Endothelial cell of umbilical vein (primary cell): ENCODE data around the gene ROBO2. TPM values are rescaled to one million over a fixed set of nuclear protein-coding genes. Genes with fewer than 3 reads are reported as not detected.

Source experiments
- BruUV-seq: library from RNA; stranded (reverse); fragments of 400-500 nt; replicated peaks from 2 replicates; lab custom pipeline; 2021; lab: Mats Ljungman, UMichigan
- CTCF ChIA-PET: fragments of 300-600, 350-600 bp; sonication (Branson Sonifier 250); formaldehyde crosslinking; loops from one replicate; lab custom pipeline; 2021; ENCODE audit warnings: antibody characterized with exemption, inconsistent platforms; lab: Charles Lee
- POLR2A ChIA-PET: fragments of 300-600, 350-600 bp; sonication (Branson Sonifier 250); formaldehyde crosslinking; loops from one replicate; lab custom pipeline; 2021; ENCODE audit warnings: antibody characterized with exemption, inconsistent platforms; lab: Charles Lee
- DNase-seq: peaks from one replicate; pipeline ENCODE4 v3.0.0-alpha.2; 2011; ENCODE audit warnings: low read depth, low spot score
- FAIRE-seq: peaks from 2 replicates; lab custom pipeline; 2011; peaks lifted over from hg19 to GRCh38; lab: Jason Lieb, UNC
- H2AFZ ChIP-seq: 2 replicates; pipeline ENCODE4 v1.6.0; 2012; ENCODE audit warnings: low read depth, low read length, control low read depth, inconsistent platforms
- H3K27ac ChIP-seq: 2 replicates; pipeline ENCODE4 v1.5.1; 2011; ENCODE audit warnings: low read depth, mild to moderate bottlenecking, control low read depth, low read length, moderate library complexity; ENCODE audit not compliant: insufficient read depth
- H3K27me3 ChIP-seq, 2 experiments: 2 replicates each; pipeline versions ENCODE4 v1.6.0 to v1.6.1; 2011; ENCODE audit warnings: low read length in 2 of 2, mixed read lengths in 1 of 2; ENCODE audit not compliant: control insufficient read depth in 2 of 2, insufficient read depth in 2 of 2
- H3K36me3 ChIP-seq, 2 experiments: 2 replicates in 1 of 2; 3 replicates in 1 of 2; pipeline ENCODE4 v1.5.1; 2011; ENCODE audit warnings: low read length in 2 of 2, mild to moderate bottlenecking in 1 of 2, moderate library complexity in 1 of 2; ENCODE audit not compliant: control insufficient read depth in 2 of 2, insufficient read depth in 2 of 2; ENCODE audit errors: extremely low read depth in 1 of 2
- H3K4me1 ChIP-seq: 3 replicates; pipeline ENCODE4 v1.5.1; 2011; ENCODE audit warnings: mild to moderate bottlenecking, low read length; ENCODE audit not compliant: control insufficient read depth, insufficient read depth; ENCODE audit errors: extremely low read depth
- H3K4me2 ChIP-seq: 2 replicates; pipeline ENCODE4 v1.6.1; 2011; ENCODE audit warnings: low read length, control low read depth, mixed read lengths; ENCODE audit not compliant: insufficient read depth
- H3K4me3 ChIP-seq, 3 experiments: fragments of 200-600 bp in 1 of 3; sonication (generic), shearing (Covaris generic) in 1 of 3; replicated peaks in 1 of 3; 2 replicates each; pipeline ENCODE4 v1.5.1; 2011 to 2016; ENCODE audit warnings: control low read depth in 3 of 3, low read length in 3 of 3, mild to moderate bottlenecking in 2 of 3, inconsistent platforms in 1 of 3, low read depth in 1 of 3, moderate library complexity in 1 of 3; ENCODE audit not compliant: insufficient read depth in 1 of 3
- H3K79me2 ChIP-seq: 2 replicates; pipeline ENCODE4 v1.6.0; 2012; ENCODE audit warnings: low read length, inconsistent platforms; ENCODE audit not compliant: control insufficient read depth, insufficient read depth
- H3K9ac ChIP-seq: replicated peaks from 2 replicates; pipeline ENCODE3; 2011; ENCODE audit warnings: low read length, control low read depth; ENCODE audit not compliant: insufficient read depth; ENCODE audit errors: extremely low read depth
- H3K9me1 ChIP-seq: replicated peaks from 3 replicates; pipeline ENCODE4 v1.6.0; 2011; ENCODE audit warnings: mild to moderate bottlenecking, low read length; ENCODE audit not compliant: control insufficient read depth, insufficient read depth; ENCODE audit errors: extremely low read depth
- H3K9me3 ChIP-seq: replicated peaks from 2 replicates; pipeline ENCODE4 v1.5.1; 2012; ENCODE audit warnings: low read length, inconsistent platforms; ENCODE audit not compliant: control insufficient read depth, insufficient read depth
- H4K20me1 ChIP-seq: replicated peaks from 2 replicates; pipeline ENCODE3; 2011; ENCODE audit warnings: mild to moderate bottlenecking, low read length; ENCODE audit not compliant: control insufficient read depth, insufficient read depth; ENCODE audit errors: extremely low read depth
- EZH2 ChIP-seq: IDR thresholded peaks from 2 replicates; pipeline ENCODE4 v1.6.1; 2012; ENCODE audit warnings: borderline replicate concordance, low read depth, mild to moderate bottlenecking, moderate library complexity, low read length, inconsistent platforms; ENCODE audit not compliant: severe bottlenecking
- FOS ChIP-seq: IDR thresholded peaks from 2 replicates; pipeline ENCODE4 v1.6.1; 2011; ENCODE audit warnings: mild to moderate bottlenecking, low read length, moderate library complexity, borderline replicate concordance; ENCODE audit not compliant: insufficient read depth
- GATA2 ChIP-seq: IDR thresholded peaks from 2 replicates; pipeline ENCODE4 v1.7.0; 2011; ENCODE audit warnings: low read depth, mild to moderate bottlenecking, moderate library complexity, mixed read lengths, low read length; ENCODE audit not compliant: insufficient read length, insufficient read depth
- JUN ChIP-seq: IDR thresholded peaks from 2 replicates; pipeline ENCODE4 v1.6.1; 2011; ENCODE audit warnings: borderline replicate concordance, low read depth; ENCODE audit not compliant: insufficient read length, insufficient read depth
- MYC ChIP-seq: IDR thresholded peaks from one replicate; pipeline ENCODE4 v1.6.1; 2011; ENCODE audit warnings: mild to moderate bottlenecking, low read depth, low read length
- POLR2A ChIP-seq: IDR thresholded peaks from 2 replicates; pipeline ENCODE4 v1.6.1; 2012; ENCODE audit warnings: low read depth, mild to moderate bottlenecking, control low read depth, low read length
- POLR2AphosphoS5 ChIP-seq: IDR thresholded peaks from 2 replicates; pipeline ENCODE4 v1.6.1; 2012; ENCODE audit warnings: low read depth, mild to moderate bottlenecking, control low read depth, low read length, moderate library complexity; ENCODE audit not compliant: insufficient read depth
- dilution Hi-C: fragments of 300-500 bp; cut with MboI; formaldehyde crosslinking; loops from one replicate; pipeline ENCODE4 v1.15.0; 2019; ENCODE audit warnings: low sequenced_read_pairs; ENCODE audit not compliant: extremely low pct_ligation_motif_present
- intact Hi-C: fragments of 100-400 bp; cut with micrococcal nuclease; formaldehyde crosslinking; loops from one replicate; pipeline ENCODE4 v1.10.0; 2022
- polyA plus RNA-seq, 4 experiments: library from polyadenylated mRNA; depleted of rRNA in 3 of 4; stranded (reverse) in 3 of 4; unstranded in 1 of 4; fragments of >200 nt; gene quantifications; 2 replicates each; pipeline versions ENCODE4 v1.2.1 to v1.2.3, GENCODE V29; 2011 to 2012; ENCODE audit warnings: missing spikeins in 1 of 4
- total RNA-seq: library from RNA; stranded (reverse); gene quantifications from 2 replicates; pipeline ENCODE4 v1.2.3, GENCODE V29; 2021
- TF ChIP-seq, protein P1 (sequence below): IDR thresholded peaks from 2 replicates; pipeline ENCODE4 v1.6.1; 2011; ENCODE audit not compliant: insufficient read depth, insufficient read length
- TF ChIP-seq, protein P2 (sequence below), 2 donors: IDR thresholded peaks; 1 replicate in 1 of 2; 2 replicates in 1 of 2; pipeline ENCODE4 v1.5.1; 2011; ENCODE audit warnings: low read length in 2 of 2, mild to moderate bottlenecking in 2 of 2, moderate library complexity in 2 of 2, control low read depth in 1 of 2, inconsistent platforms in 1 of 2, low read depth in 1 of 2; ENCODE audit not compliant: insufficient read depth in 1 of 2; ENCODE audit errors: extremely low read depth in 1 of 2

The ROBO2 gene
- total and polyA plus RNA-seq, 2 donors (not counting 3 experiments of a cell fraction or from before 2014, with no cell fraction given), result not detected

GRCh38 chr3:77188210-77188609 lies 148.3 kb downstream of the ROBO2 start:
- Histone ChIP-seq H4K20me1 (no peaks in the 10 kb centered on the region), H3K4me2 (no peak overlapping the region), H3K9me3 (no peaks in the 10 kb centered on the region), H3K79me2 (no peaks in the 10 kb centered on the region), H3K4me1 (peaks cover 2% of the 10 kb centered on the region), H2AFZ (no peak overlapping the region), H3K27ac (no peak overlapping the region), H3K9me1 (no peaks in the 10 kb centered on the region), H3K36me3 (no peaks in the 10 kb centered on the region), H3K4me3 (no peak overlapping the region), H3K9ac (no peak overlapping the region), H3K27me3 (no peaks in the 10 kb centered on the region)
- DNase-seq (no peak), FAIRE-seq (no peak)
- intact Hi-C loops (no loop called here), dilution Hi-C loops (no loop called here)
- TF ChIP-seq EZH2 (no peak), POLR2AphosphoS5 (no peak), JUN (no peak)
- TF ChIP-seq, protein P1, sequence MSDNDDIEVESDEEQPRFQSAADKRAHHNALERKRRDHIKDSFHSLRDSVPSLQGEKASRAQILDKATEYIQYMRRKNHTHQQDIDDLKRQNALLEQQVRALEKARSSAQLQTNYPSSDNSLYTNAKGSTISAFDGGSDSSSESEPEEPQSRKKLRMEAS, result no peak
- no TSS peak for BruUV-seq
- POLR2A ChIA-PET, result no interaction called here
- CTCF ChIA-PET, result no interaction called here

- Histone ChIP-seq H2AFZ (no peak overlapping the region), H3K79me2 (no peaks in the 10 kb centered on the region), H3K4me2 (no peak overlapping the region), H3K9me1 (no peaks in the 10 kb centered on the region), H3K27me3 (no peaks in the 10 kb centered on the region), H3K4me1 (peaks cover 2% of the 10 kb centered on the region), H3K4me3 (no peak overlapping the region), H3K9me3 (no peaks in the 10 kb centered on the region), H3K36me3 (no peaks in the 10 kb centered on the region), H3K27ac (no peak overlapping the region), H3K9ac (no peak overlapping the region), H4K20me1 (no peaks in the 10 kb centered on the region)
- no peak for TF ChIP-seq MYC
- TF ChIP-seq POLR2A, result no peak
- no peak for TF ChIP-seq POLR2AphosphoS5
- no peak for TF ChIP-seq EZH2
- no peak for TF ChIP-seq FOS
- TF ChIP-seq, protein P2, sequence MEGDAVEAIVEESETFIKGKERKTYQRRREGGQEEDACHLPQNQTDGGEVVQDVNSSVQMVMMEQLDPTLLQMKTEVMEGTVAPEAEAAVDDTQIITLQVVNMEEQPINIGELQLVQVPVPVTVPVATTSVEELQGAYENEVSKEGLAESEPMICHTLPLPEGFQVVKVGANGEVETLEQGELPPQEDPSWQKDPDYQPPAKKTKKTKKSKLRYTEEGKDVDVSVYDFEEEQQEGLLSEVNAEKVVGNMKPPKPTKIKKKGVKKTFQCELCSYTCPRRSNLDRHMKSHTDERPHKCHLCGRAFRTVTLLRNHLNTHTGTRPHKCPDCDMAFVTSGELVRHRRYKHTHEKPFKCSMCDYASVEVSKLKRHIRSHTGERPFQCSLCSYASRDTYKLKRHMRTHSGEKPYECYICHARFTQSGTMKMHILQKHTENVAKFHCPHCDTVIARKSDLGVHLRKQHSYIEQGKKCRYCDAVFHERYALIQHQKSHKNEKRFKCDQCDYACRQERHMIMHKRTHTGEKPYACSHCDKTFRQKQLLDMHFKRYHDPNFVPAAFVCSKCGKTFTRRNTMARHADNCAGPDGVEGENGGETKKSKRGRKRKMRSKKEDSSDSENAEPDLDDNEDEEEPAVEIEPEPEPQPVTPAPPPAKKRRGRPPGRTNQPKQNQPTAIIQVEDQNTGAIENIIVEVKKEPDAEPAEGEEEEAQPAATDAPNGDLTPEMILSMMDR (IDR thresholded peaks at IDR 0.05; ENCODE audit: extremely low read depth in 1 of 2, insufficient read depth in 1 of 2, low read depth in 1 of 2, low read length in 2 of 2), result no peak
- no peak for TF ChIP-seq GATA2
- no peak for TF ChIP-seq JUN
- TF ChIP-seq, protein P1, result no peak
- dilution Hi-C loops (no loop called here), intact Hi-C loops (no loop called here)
- DNase-seq, result no peak
- no peak for FAIRE-seq
- BruUV-seq, result no TSS peak
- ChIA-PET CTCF (no interaction called here), POLR2A (no interaction called here)
Observed at GRCh38 chr3:77189258-77189657, 149.4 kb downstream of the ROBO2 start.
